Hematopoietic multipotent progenitor cell treated with erythropoietin and hydrocortisone succinate and interleukin-3 and kit ligand, for 6 days (in vitro differentiated cells): Measurements from ENCODE around the gene ASTN1.

ENCODE experiments used
- DNase-seq: peaks from one replicate; pipeline ENCODE4 v3.0.0-alpha.2; 2015

Gene ASTN1

DNA sequence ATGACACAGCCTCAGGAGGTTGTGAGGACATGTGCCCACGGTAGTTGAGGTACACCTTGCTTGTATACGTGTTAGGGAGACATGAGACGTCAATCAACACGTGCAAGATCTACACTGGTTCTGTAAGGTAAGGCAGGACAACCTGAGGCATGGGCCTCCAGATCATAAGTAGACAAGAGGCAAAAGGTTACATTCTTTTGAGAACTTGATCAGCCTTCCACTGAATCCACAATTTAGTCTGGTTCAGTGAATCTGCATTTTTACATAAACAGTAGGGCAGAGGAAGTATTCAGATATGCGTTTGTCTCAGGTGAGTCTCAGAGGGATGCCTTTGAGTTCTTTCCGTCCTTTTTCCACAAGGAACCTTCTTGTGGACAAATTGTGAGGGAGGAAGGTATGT, 348.9 kb downstream of the ASTN1 start:
- DNase-seq: no peak

DNA sequence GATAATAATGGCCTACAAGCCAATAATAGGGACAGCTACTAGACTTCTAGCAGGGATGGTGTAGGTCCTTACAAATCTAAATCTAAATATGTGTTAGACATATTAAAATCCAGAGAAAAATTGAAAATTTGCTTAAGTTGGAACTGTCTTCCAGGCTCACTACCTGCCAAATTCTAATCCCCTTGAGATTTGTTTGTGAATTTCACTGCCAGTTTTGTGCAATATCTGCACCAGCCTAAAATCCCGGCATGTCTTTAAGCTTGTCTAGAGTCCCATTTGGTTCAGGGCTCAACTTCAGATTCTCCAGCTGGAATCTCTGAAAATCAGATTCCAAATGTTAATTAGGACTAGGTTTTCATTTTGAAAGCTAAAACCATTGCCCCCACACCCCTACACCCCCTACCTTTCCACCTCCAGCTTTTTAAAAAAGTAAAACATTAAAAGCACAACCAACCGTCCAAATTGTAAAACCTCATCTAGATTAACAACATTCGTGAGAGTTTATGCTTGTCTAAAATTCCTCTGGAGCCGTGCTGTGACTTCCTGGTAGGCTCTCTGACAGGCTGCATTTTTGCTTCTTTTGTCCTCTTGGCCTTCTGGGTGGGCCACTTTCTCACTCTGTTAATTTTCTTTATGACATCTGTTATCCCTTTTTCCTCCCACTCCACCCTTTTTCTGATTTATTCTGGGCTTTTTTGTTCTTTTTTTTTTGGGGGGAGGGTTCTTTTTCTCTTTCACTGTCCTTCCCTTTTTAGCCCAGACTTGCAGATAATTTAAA, 352.8 kb downstream of the ASTN1 start:
- DNase-seq: no peak

DNA sequence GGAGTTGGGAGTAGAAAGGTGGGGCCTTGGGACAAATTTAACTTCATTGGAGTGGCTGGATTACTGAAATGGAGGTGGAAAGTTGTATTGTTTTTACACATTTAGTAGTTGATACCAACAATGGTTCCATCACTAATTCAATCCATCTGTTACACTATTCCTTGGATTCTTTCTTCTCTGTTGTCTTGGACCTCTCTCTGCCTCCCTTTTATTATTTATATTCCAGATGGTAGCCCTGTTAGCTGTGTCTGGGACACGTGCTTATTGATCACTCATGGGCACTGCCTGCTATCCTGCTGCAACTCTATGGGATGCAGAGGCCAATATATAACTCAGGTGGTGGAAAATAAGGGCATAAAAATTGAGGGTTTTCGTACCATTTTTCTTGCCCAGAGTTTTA, 355.2 kb downstream of the ASTN1 start:
- no peak for DNase-seq
